ENCODE data around the gene SHISA7.
A peak's percentile ranks its signal among the peaks of the same experiment; 100 is the strongest.

SHISA7 gene

GRCh38 chr19:55464662-55465054 is 21.6 kb upstream of the SHISA7 start, which contains the start of gene C19orf85:
Gene C19orf85, minus strand, starts transcription at chr19:55464751. Its CDS starts 197 bp downstream, at chr19:55464554.
- FAIRE-seq, result no peak
- no peak for TF ChIP-seq POU2F2 (IDR thresholded peaks at IDR 0.05; ENCODE audit: low read depth, low read length)
- TF ChIP-seq PAX5 (IDR thresholded peaks at IDR 0.05; ENCODE audit: insufficient read depth, low read length, severe bottlenecking), result no peak
- no peak for TF ChIP-seq TAF1 (IDR thresholded peaks at IDR 0.05; ENCODE audit: low read depth, low read length)

GRCh38 chr19:55464039-55464661 is 21.1 kb upstream of the SHISA7 start:
- FAIRE-seq (no peak), DNase-seq (ENCODE audit: insufficient read length, low spot score) (no peak)
- no peak for TF ChIP-seq POLR2AphosphoS5 (IDR thresholded peaks at IDR 0.05; ENCODE audit: low read depth, low read length)
- no peak for TF ChIP-seq SPI1 (IDR thresholded peaks at IDR 0.05; ENCODE audit: low read depth, low read length)
- no peak for TF ChIP-seq POLR2A (IDR thresholded peaks at IDR 0.05; ENCODE audit: low read depth, low read length)
- no peak for TF ChIP-seq TAF1 (IDR thresholded peaks at IDR 0.05; ENCODE audit: low read depth, low read length)
- TF ChIP-seq PAX5 (IDR thresholded peaks at IDR 0.05; ENCODE audit: insufficient read depth, low read length, severe bottlenecking), result no peak
- no peak for TF ChIP-seq POU2F2 (IDR thresholded peaks at IDR 0.05; ENCODE audit: low read depth, low read length)

More at GRCh38 chr19:55464662-55465054, 21.6 kb upstream of the SHISA7 start, which contains the start of gene C19orf85:
- DNase-seq (ENCODE audit: insufficient read length, low spot score), result no peak

GRCh38 chr19:55463583-55464031 is 20.5 kb upstream of the SHISA7 start:
- no peak for TF ChIP-seq SPI1 (IDR thresholded peaks at IDR 0.05; ENCODE audit: low read depth, low read length)
- no peak for TF ChIP-seq POU2F2 (IDR thresholded peaks at IDR 0.05; ENCODE audit: low read depth, low read length)
- TF ChIP-seq POLR2AphosphoS5 (IDR thresholded peaks at IDR 0.05; ENCODE audit: low read depth, low read length), result no peak
- TF ChIP-seq TAF1 (IDR thresholded peaks at IDR 0.05; ENCODE audit: low read depth, low read length), result no peak
- TF ChIP-seq POLR2A (IDR thresholded peaks at IDR 0.05; ENCODE audit: low read depth, low read length), result no peak
- no peak for TF ChIP-seq PAX5 (IDR thresholded peaks at IDR 0.05; ENCODE audit: insufficient read depth, low read length, severe bottlenecking)
- FAIRE-seq (no peak), DNase-seq (ENCODE audit: insufficient read length, low spot score) (no peak)

GRCh38 chr19:55462722-55463121 is 19.6 kb upstream of the SHISA7 start:
- DNase-seq (ENCODE audit: insufficient read length, low spot score) (no peak), FAIRE-seq (no peak)
- TF ChIP-seq PAX5 (IDR thresholded peaks at IDR 0.05; ENCODE audit: insufficient read depth, low read length, severe bottlenecking) (no peak), TAF1 (IDR thresholded peaks at IDR 0.05; ENCODE audit: low read depth, low read length) (no peak), POLR2AphosphoS5 (IDR thresholded peaks at IDR 0.05; ENCODE audit: low read depth, low read length) (no peak), POU2F2 (IDR thresholded peaks at IDR 0.05; ENCODE audit: low read depth, low read length) (no peak), POLR2A (IDR thresholded peaks at IDR 0.05; ENCODE audit: low read depth, low read length) (no peak), SPI1 (IDR thresholded peaks at IDR 0.05; ENCODE audit: low read depth, low read length) (no peak)

- FAIRE-seq, result peak; percentile 5
- no peak for DNase-seq (ENCODE audit: insufficient read length, low spot score)
- TF ChIP-seq POU2F2 (IDR thresholded peaks at IDR 0.05; ENCODE audit: low read depth, low read length), result no peak
- no peak for TF ChIP-seq PAX5 (IDR thresholded peaks at IDR 0.05; ENCODE audit: insufficient read depth, low read length, severe bottlenecking)
- no peak for TF ChIP-seq POLR2AphosphoS5 (IDR thresholded peaks at IDR 0.05; ENCODE audit: low read depth, low read length)
- TF ChIP-seq SPI1 (IDR thresholded peaks at IDR 0.05; ENCODE audit: low read depth, low read length), result no peak
- no peak for TF ChIP-seq TAF1 (IDR thresholded peaks at IDR 0.05; ENCODE audit: low read depth, low read length)
- TF ChIP-seq POLR2A (IDR thresholded peaks at IDR 0.05; ENCODE audit: low read depth, low read length), result no peak
These were observed 19.0 kb upstream of the SHISA7 start for GRCh38 chr19:55461974-55462626.

- FAIRE-seq, result peak; percentile 100
- peak; percentile 100 for DNase-seq (ENCODE audit: insufficient read length, low spot score)
- peak; percentile 82 for TF ChIP-seq POLR2A (IDR thresholded peaks at IDR 0.05; ENCODE audit: low read depth, low read length)
- 0 out of 2 replicates have a peak, but pooled peaks have one; percentile 13 for TF ChIP-seq TAF1 (IDR thresholded peaks at IDR 0.05; ENCODE audit: low read depth, low read length)
- no peak for TF ChIP-seq SPI1 (IDR thresholded peaks at IDR 0.05; ENCODE audit: low read depth, low read length)
- no peak for TF ChIP-seq POU2F2 (IDR thresholded peaks at IDR 0.05; ENCODE audit: low read depth, low read length)
- no peak for TF ChIP-seq PAX5 (IDR thresholded peaks at IDR 0.05; ENCODE audit: insufficient read depth, low read length, severe bottlenecking)
- peak; percentile 78 for TF ChIP-seq POLR2AphosphoS5 (IDR thresholded peaks at IDR 0.05; ENCODE audit: low read depth, low read length)
These were observed 18.3 kb upstream of the SHISA7 start, which contains the start of gene ISOC2 for GRCh38 chr19:55461259-55461973. Gene ISOC2, minus strand, starts transcription at chr19:55461642. Its CDS starts 5,156 bp downstream, at chr19:55456486.

GRCh38 chr19:55460670-55461258 is 17.7 kb upstream of the SHISA7 start:
- peak; percentile 57 for FAIRE-seq
- DNase-seq (ENCODE audit: insufficient read length, low spot score), result no peak
- TF ChIP-seq POLR2A (IDR thresholded peaks at IDR 0.05; ENCODE audit: low read depth, low read length), result no peak
- no peak for TF ChIP-seq SPI1 (IDR thresholded peaks at IDR 0.05; ENCODE audit: low read depth, low read length)
- TF ChIP-seq POLR2AphosphoS5 (IDR thresholded peaks at IDR 0.05; ENCODE audit: low read depth, low read length), result no peak
- no peak for TF ChIP-seq TAF1 (IDR thresholded peaks at IDR 0.05; ENCODE audit: low read depth, low read length)

GRCh38 chr19:55459950-55460657 is 17.0 kb upstream of the SHISA7 start:
- no peak for FAIRE-seq
- no peak for TF ChIP-seq SPI1 (IDR thresholded peaks at IDR 0.05; ENCODE audit: low read depth, low read length)
- no peak for TF ChIP-seq POLR2AphosphoS5 (IDR thresholded peaks at IDR 0.05; ENCODE audit: low read depth, low read length)
- no peak for TF ChIP-seq POU2F2 (IDR thresholded peaks at IDR 0.05; ENCODE audit: low read depth, low read length)

More at GRCh38 chr19:55459950-55460657, 17.0 kb upstream of the SHISA7 start:
- no peak for DNase-seq (ENCODE audit: insufficient read length, low spot score)
